ENCODE measurements around the gene VPS4B.
A peak's percentile ranks its signal among the peaks of the same experiment; 100 is the strongest.

Gene VPS4B

GRCh38 chr18:63431180-63431579, 8.9 kb upstream of the VPS4B start:
- no peak overlapping the region for H3K27ac ChIP-seq
- TF ChIP-seq CTCF (IDR thresholded peaks at IDR 0.05) (no peak), ZFX (IDR thresholded peaks at IDR 0.05; ENCODE audit: borderline replicate concordance) (no peak)

GRCh38 chr18:63430526-63430925, 8.2 kb upstream of the VPS4B start:
- no peak for TF ChIP-seq ZFX (IDR thresholded peaks at IDR 0.05; ENCODE audit: borderline replicate concordance)
- no peak for TF ChIP-seq CTCF (IDR thresholded peaks at IDR 0.05)
- no peak overlapping the region for H3K27ac ChIP-seq

GRCh38 chr18:63427558-63427957, 5.3 kb upstream of the VPS4B start:
- no peak overlapping the region for H3K27ac ChIP-seq
- TF ChIP-seq ZFX (IDR thresholded peaks at IDR 0.05; ENCODE audit: borderline replicate concordance), result no peak
- TF ChIP-seq CTCF (IDR thresholded peaks at IDR 0.05), result no peak

GRCh38 chr18:63422864-63423304, 608 bp upstream of the VPS4B start:
- no peak for TF ChIP-seq CTCF (IDR thresholded peaks at IDR 0.05)
- TF ChIP-seq ZFX (IDR thresholded peaks at IDR 0.05; ENCODE audit: borderline replicate concordance), result no peak
- H3K27ac ChIP-seq, result peak overlapping the region; percentile 91

- peak overlapping the region; percentile 91 for H3K27ac ChIP-seq
- no peak for TF ChIP-seq CTCF (IDR thresholded peaks at IDR 0.05)
- no peak for TF ChIP-seq ZFX (IDR thresholded peaks at IDR 0.05; ENCODE audit: borderline replicate concordance)
These were observed 762 bp downstream of the VPS4B start for GRCh38 chr18:63421514-63421913.

- no peak overlapping the region for H3K27ac ChIP-seq
- TF ChIP-seq ZFX (IDR thresholded peaks at IDR 0.05; ENCODE audit: borderline replicate concordance) (no peak), CTCF (IDR thresholded peaks at IDR 0.05) (no peak)
These were observed 9.3 kb downstream of the VPS4B start for GRCh38 chr18:63412953-63413352.

- H3K27ac ChIP-seq, result no peak overlapping the region
These were observed 11.5 kb downstream of the VPS4B start for GRCh38 chr18:63410792-63411191.

More at GRCh38 chr18:63410792-63411191, 11.5 kb downstream of the VPS4B start:
- no peak for TF ChIP-seq CTCF (IDR thresholded peaks at IDR 0.05)
- TF ChIP-seq ZFX (IDR thresholded peaks at IDR 0.05; ENCODE audit: borderline replicate concordance), result no peak
